Measurements from ENCODE around the gene ZC2HC1B. TPM values are rescaled to one million over a fixed set of nuclear protein-coding genes. Genes with fewer than 3 reads are reported as not detected.

Gene ZC2HC1B
- total and polyA plus RNA-seq, 2 of the 8 experiments (the other 6 are each of a cell fraction or from before 2014, with no cell fraction given) = not detected

DNA sequence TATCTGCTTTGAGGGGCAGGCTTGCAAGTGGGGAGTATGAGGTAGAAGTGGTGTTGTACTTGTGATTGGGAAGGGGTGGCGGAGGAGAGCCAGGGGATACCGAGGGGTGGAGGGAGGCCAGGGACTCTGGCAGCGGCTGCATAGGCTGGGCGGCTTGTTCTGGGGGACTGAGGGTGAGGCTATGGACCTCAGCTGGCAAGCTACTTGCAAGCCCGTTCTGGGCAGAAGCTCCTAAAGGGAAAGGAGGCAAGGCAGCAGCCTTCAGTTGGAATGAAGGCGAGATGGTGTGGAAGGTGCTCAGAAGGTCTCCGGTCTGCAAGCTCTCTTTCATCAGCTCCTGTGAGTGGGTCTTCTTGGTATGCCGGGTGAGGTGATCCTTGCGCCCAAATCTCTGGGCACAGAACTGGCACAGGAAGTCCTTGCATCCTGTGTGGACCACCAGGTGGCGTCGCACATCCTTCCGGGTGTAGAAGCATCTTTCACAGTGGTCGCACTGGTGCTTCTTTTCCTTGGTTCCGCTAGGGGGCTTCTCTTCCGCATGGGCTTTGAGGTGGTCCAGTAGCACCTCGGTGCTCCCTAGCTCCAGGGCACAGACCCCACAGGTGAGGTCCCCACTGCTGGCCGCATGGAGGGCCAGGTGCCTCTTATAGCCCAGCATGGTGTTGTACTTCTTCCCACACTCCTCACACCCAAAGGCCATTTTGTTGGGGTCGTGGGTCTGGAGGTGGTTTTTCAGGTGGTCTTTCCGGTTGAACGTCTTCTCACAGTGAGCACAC is 77.8 kb downstream of the ZC2HC1B start (continued):
- TF ChIP-seq CBX8 (IDR thresholded peaks at IDR 0.05; ENCODE audit: borderline replicate concordance, low read depth, low read length) (no peak), TEAD4 (IDR thresholded peaks at IDR 0.05; ENCODE audit: low read depth, low read length) (no peak), KDM4A (IDR thresholded peaks at IDR 0.05; ENCODE audit: low read depth, low read length, severe bottlenecking) (peak; percentile 13), FOSL1 (IDR thresholded peaks at IDR 0.05; ENCODE audit: insufficient read depth, low read depth, low read length) (no peak), SAP30 (IDR thresholded peaks at IDR 0.05; ENCODE audit: insufficient read depth, insufficient replicate concordance, low read length) (no peak), RXRA (IDR thresholded peaks at IDR 0.05; ENCODE audit: insufficient read depth, low read depth, low read length) (no peak), MAFK (IDR thresholded peaks at IDR 0.05; ENCODE audit: low read depth, low read length) (no peak), RBBP5 (IDR thresholded peaks at IDR 0.05; ENCODE audit: borderline replicate concordance, low read depth, low read length) (no peak), RFX5 (IDR thresholded peaks at IDR 0.05; ENCODE audit: borderline replicate concordance, low read depth, low read length) (no peak), SP4 (IDR thresholded peaks at IDR 0.05; ENCODE audit: low read length) (no peak), EGR1 (IDR thresholded peaks at IDR 0.05; ENCODE audit: borderline replicate concordance, low read depth, low read length) (no peak), POLR2AphosphoS5 (IDR thresholded peaks at IDR 0.05; ENCODE audit: low read depth, low read length) (no peak), NRF1 (IDR thresholded peaks at IDR 0.05; ENCODE audit: low read depth, low read length) (no peak), RAD21 (IDR thresholded peaks at IDR 0.05 in 1 of 2, conservative IDR thresholded peaks at IDR 0.05 in 1 of 2; ENCODE audit: low read depth in 2 of 2, low read length in 2 of 2) (peak; percentile 90 to 95), JUN (IDR thresholded peaks at IDR 0.05; ENCODE audit: low read depth, low read length) (no peak), EP300 (IDR thresholded peaks at IDR 0.05; ENCODE audit: borderline replicate concordance in 1 of 2, low read depth in 2 of 2, low read length in 2 of 2) (peak in 1 of 2 experiments; percentile 4; a peak in 1 of 3 replicates), GTF2F1 (IDR thresholded peaks at IDR 0.05; ENCODE audit: borderline replicate concordance, low read depth, low read length) (no peak), PHF8 (conservative IDR thresholded peaks at IDR 0.05; ENCODE audit: low read depth, low read length) (no peak), GABPA (IDR thresholded peaks at IDR 0.05; ENCODE audit: borderline replicate concordance, insufficient read depth, low read length) (no peak), ASH2L (IDR thresholded peaks at IDR 0.05; ENCODE audit: low read length) (no peak)
- TF ChIP-seq, protein P1, sequence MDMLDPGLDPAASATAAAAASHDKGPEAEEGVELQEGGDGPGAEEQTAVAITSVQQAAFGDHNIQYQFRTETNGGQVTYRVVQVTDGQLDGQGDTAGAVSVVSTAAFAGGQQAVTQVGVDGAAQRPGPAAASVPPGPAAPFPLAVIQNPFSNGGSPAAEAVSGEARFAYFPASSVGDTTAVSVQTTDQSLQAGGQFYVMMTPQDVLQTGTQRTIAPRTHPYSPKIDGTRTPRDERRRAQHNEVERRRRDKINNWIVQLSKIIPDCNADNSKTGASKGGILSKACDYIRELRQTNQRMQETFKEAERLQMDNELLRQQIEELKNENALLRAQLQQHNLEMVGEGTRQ (IDR thresholded peaks at IDR 0.05; ENCODE audit: low read length) = no peak
- TF ChIP-seq, protein P2, sequence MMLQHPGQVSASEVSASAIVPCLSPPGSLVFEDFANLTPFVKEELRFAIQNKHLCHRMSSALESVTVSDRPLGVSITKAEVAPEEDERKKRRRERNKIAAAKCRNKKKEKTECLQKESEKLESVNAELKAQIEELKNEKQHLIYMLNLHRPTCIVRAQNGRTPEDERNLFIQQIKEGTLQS (IDR thresholded peaks at IDR 0.05; ENCODE audit: insufficient read depth, low read depth, low read length) = no peak
